Islet of Langerhans (tissue), 1 donor: Measurements from ENCODE around the gene PML.

ENCODE experiments used
- FAIRE-seq: peaks from one replicate; lab custom pipeline; 2011; peaks lifted over from hg19 to GRCh38; lab: Jason Lieb, UNC

The PML gene

DNA sequence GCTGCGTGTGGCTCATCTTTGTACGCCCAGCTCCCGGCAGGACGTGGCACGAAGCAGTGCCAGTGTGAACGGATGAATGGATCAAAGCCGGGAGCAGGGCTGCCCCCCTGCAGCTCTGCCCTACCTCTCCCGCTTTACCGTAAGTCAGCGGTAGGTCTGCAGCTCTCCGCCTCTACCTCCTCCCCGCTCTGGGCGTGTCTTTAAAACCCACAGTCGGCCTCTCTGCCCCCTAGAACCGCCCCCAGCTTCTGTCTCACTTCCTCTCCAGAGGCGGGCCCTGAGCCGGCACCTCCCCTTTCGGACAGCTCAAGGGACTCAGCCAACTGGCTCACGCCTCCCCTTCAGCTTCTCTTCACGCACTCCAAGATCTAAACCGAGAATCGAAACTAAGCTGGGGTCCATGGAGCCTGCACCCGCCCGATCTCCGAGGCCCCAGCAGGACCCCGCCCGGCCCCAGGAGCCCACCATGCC lies at the start of gene PML:
Gene PML, plus strand, starts transcription at position 304 of the 471 bp plus-strand sequence. Its CDS starts 97 bp downstream, at position 401.
- no peak for FAIRE-seq

- no peak for FAIRE-seq
Observed at GRCh38 chr15:73945130-73945508, 49.4 kb upstream of the PML start.

DNA sequence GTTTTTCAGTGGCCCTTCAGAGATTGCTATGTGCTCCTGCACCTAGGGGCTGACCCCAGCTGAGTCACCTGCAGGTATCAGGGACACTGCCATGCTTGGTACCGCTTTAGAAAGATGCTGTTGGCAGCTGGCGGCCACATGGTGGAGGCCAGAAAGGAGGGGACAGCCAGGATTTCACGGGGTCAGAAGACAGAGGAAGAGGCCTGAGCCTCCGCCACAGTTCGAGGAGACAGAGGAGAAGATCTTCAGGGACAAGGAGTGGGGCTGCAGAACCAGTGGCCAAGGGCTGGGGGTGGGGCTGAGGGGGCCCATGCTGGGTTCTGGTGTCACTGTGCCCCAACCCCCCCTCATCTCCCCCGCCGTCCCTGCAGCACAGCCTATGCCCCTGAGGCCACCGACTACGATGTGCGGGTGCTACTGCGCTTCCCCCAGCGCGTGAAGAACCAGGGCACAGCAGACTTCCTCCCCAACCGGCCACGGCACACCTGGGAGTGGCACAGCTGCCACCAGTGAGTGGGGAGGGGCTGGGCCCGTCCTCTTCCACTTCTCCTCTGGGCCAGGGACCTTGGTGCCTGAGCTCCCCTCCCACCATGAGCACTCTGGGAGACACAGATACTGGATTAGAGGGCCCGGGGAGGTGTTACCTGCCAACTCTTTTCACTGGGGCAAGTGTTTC lies 48.3 kb upstream of the PML start:
- no peak for FAIRE-seq

DNA sequence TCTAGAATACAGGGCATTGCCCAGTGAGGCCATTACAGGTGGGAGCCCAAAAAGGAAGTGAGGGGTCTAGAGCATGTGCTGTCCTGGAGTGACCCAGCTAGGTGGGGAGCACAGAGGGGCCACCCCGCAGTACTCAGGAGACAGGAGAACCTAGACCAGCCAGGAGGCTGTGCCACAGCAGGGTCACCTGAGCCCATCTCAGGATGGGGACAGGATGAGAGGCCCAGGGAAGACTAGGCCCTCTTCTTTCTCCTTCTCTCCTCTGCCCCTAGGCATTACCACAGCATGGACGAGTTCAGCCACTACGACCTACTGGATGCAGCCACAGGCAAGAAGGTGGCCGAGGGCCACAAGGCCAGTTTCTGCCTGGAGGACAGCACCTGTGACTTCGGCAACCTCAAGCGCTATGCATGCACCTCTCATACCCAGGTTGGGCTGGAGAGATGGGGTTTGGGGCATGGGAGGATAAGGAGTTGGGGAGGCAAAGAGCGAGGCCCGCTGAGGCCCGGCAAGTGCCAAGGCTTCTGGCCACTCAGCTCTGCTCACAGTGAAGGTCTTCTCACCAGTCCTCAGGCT lies 47.6 kb upstream of the PML start:
- FAIRE-seq, result no peak

DNA sequence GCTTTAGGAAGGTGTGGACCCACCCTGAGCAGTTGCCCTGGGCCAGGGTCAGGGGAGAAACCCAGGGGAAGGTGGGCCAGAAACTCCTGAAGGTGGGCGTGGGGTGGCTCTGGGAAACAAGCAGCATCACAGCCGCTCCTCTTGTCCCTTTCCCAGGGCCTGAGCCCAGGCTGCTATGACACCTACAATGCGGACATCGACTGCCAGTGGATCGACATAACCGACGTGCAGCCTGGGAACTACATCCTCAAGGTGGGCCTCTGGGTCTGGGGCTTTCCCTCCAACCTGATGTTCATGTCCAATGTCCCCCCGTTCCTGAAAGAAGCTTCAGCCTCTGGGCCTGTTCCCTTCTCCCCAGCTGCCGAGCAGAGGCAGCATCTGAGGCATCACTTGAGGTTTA lies 46.9 kb upstream of the PML start:
- no peak for FAIRE-seq

DNA sequence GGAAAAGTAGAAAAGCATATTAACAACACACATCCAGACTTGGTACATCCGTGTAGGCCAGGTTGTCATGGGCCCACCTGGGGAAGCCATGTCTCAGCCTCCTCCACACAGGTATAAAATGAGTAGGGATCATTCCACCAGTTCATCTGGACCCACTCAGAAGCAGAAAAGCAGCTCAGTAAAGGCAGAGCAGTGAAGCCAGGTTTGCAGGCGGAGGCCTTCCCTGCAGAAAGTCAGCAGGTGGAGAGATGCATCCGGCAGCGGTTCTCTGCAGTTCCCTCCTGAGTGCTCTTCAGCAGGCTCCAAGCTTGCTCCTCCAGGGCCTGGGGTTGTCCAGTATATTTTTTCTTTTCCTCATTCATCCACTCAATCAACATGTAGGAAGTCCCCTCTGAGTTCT lies 46.1 kb upstream of the PML start:
- no peak for FAIRE-seq

GRCh38 chr15:73948982-73949381 lies 45.5 kb upstream of the PML start:
- no peak for FAIRE-seq

DNA sequence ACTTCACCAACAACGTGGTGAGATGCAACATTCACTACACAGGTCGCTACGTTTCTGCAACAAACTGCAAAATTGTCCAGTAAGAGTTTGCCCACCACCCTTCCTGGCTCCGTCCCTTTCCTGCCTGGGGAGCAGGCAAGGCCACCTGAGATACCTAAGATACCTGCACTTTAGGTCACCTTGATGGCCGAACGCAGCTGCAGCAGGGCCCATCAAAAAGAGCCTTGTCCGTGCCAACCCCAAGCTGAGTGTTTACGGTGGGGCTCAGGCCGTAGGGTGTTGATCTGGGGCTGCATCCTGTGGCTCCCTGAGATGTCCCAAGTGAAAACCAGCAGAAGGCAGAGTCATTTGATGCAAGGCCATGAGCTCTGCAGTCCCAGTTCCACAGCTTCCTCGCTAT lies 45.0 kb upstream of the PML start:
- FAIRE-seq, result no peak

- no peak for FAIRE-seq
Observed at GRCh38 chr15:73950479-73950830, 44.1 kb upstream of the PML start.

- no peak for FAIRE-seq
Observed at GRCh38 chr15:73950831-73951561, 43.5 kb upstream of the PML start.

- FAIRE-seq, result no peak
Observed at GRCh38 chr15:73951601-73952000, 42.9 kb upstream of the PML start.

DNA sequence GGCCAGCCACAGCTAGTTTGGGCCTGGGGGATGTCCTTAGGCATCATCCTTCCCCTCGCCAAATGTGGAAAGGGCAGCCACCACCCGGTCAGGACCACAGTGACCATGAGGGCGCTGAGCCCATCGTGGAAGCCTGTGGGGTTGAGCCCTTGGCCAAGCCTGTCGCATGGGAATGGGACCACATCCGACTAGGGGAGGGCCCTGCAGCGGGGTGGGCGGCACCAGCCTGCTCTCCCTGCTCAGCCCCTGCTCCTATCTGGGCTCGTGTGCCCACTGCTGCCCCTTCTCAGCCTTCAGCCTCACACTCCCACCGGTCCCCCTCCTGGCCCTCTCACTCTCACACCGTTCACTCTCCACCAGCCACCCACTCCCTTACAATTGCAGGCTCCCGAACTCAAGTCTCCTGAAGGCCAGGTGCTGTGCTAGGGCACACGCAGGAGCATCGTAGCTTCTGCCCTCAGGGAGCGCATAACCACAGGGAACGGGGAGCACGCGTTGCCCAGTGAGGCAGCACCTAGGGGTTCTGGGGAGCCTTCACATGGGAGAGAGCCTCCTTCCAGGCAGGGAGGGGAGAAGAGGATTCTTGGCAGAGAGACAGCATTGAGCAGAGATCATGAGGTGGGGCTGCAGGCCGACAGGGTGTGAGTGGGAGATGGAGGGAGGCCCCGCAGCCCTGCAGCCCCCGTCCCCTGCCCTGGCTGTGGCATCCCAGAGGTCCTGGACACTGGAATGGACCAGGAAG lies 42.2 kb upstream of the PML start:
- no peak for FAIRE-seq

DNA sequence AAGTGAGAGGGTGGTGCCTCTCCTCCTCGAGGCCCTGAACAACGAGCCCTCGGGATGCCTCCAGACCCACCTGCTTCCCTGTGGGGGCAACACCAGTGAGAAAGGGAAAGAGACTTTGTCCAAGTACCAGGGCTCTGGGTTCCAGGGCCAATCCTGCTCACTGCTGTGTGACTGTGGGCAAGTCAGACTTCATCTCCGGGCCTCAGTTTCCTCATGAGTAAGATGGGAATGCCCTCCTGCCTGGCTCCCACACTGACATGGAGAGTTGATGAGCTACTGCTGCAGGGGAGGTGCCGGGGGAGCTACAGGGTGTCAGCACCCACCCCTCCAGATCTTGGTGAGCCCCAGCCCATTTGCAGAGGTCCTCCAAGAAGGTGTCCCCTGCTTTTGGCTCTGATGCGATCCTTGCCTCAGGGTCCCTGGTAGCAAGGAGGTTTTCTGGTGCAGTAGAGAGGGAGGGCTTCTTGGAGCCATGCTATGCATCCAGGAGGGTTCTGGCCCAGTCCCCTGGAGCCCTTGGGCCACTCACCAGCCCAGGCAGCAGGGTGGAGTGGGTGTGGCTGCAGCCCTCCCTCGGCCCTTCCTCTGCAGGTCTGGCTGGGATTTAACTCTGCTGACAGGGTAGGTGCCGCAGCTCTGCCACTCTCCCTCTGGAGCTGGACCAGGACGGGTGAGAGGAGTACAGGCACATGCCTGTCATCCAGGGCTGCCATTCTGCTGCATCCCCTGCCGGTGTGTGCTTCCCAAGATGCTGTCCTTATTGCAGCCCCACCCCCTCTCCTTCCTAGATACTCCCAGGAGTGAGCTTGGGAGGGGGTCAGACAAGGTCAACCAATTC lies 41.4 kb upstream of the PML start:
- no peak for FAIRE-seq

DNA sequence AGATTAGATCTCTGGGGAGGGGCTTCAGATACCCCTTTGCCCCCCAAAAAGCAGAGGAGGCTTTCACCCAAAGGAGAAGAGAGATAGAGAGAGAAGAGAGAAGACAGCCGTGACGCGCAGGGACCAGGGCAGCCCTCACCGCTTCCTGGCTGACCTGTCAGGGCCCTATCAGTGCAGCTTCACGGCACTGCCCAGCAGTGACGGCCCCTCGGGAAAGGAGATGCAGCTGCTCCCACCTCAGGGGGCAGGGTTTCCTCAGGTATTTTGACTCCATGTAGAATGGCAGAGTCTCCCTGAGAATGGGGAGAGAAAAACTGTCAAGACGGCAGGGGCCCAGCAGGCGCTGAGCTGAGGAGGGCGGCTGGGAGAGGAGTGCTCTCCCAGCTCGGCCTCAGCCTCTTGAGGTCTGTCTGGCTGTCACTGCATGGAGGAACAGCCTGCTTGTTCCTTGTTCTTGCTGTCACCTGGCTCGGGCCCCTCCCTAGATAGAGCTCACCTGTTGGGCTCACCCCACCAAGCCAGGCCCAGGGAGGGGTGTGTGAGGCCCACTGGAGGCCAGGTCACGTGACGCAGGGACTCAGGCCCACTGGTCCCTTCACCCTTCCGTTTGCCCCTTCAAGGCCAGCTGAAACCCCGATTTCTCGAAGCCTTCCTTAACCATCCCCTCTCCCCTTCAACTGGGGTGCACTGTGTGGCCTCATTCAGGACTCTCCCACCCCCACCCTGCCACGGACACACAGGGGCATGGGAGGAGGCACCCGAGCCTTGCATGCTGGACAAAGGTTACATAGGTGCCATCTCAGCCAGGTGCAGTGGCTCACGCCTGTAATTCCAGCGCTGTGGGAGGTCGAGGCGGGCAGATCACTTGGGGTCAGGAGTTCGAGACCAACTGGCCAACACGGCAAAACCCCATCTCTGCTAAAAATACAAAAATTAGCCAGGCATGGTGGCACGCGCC lies 40.0 kb upstream of the PML start:
- FAIRE-seq, result no peak

- FAIRE-seq, result no peak
Observed at GRCh38 chr15:73955326-73955725, 39.2 kb upstream of the PML start.

DNA sequence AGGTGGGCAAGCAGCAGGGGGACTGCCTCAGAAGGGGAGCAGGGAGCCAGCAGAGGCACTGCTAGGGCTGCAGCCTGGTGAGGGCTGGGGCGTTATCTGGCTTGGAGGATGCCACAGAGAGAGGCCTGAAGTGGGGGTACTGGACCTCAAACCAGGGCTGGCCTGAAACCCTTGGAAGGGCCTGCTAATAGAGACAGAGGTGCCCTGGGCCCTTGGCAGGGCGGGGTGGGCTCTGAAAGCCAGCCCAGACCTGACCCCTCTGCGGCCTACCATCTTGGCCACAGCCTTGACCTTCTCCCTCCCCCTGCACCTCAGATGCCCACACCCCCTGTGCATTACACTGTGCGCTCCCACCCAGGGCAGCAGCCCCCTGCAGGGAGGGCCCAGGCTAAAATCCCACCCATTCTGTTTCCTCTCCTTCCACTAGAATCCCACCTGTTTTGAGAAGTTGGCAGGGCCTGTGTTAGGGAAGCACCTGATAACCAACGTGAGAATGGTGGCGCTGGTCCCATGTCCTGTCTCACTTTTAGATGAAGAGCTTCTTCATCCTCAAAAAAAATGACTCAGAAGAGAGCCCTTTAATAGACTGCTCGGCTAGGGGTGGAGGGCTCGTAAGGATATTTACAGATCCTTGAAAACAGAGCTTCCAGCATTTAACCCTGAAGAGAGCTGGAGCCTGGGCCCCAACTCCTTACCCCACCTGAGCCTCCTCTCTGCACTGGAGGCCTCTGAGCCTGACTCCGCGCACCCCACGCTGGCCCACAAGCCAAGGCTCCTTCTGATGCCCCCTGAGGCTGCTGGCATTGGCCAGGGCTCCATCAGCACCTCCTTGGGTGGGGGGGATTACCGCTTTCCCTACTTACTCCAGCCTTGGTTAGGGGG lies 38.4 kb upstream of the PML start:
- no peak for FAIRE-seq

- no peak for FAIRE-seq
Observed at GRCh38 chr15:73956743-73957135, 37.8 kb upstream of the PML start.

GRCh38 chr15:73957276-73957675 lies 37.2 kb upstream of the PML start:
- no peak for FAIRE-seq

DNA sequence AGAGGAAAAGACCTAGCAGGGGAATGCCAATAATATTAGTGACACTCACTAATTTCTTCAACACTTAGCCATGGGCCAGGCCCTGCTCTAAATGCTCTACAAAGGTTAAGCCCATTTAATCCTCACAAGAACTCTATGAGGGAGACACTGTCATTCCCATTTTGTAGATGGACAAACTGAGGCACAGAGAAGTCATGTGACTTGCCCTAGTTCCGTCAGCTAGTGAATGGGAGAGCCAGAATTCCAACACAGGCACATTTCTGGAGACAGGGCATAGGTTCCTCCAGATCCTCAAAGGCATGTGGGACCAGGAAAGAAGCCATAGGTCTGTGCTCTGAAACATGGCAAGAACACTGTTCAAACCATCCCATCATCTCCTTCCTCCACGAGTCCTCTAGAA lies 36.7 kb upstream of the PML start:
- no peak for FAIRE-seq

- FAIRE-seq, result no peak
Observed at GRCh38 chr15:73959012-73959581, 35.4 kb upstream of the PML start.
